ENCODE data around the gene AHDC1. TPM values are rescaled to one million over a fixed set of nuclear protein-coding genes. Genes with fewer than 3 reads are reported as not detected.
A peak's percentile ranks its signal among the peaks of the same experiment; 100 is the strongest.
"Not testable (repeated sequence)": the region's sequence is repeated elsewhere in the genome, so short reads cannot be mapped to it uniquely, and the experiment has no call there.

AHDC1 gene
- total RNA-seq, 3 donors from 2014 or later, result 13.7 to 58.6 (median 18.7) TPM

- H3K36me3 ChIP-seq (ENCODE audit: low read depth), result no peaks in the 10 kb centered on the region
- H3K4me3 ChIP-seq, result no peak overlapping the region
- ATAC-seq, result no peak
- DNase-seq, result peak in 1 of 3 donors; percentile 10
- intact Hi-C loops (cut with DNase I, micrococcal nuclease), result loop anchor here in 1 of 2 donors (10.0 kb wide), 1 partner anchor 48 kb away; no protein-coding TSS in a partner anchor
- TF ChIP-seq CTCF (IDR thresholded peaks at IDR 0.05), result no peak
- H3K4me1 ChIP-seq (ENCODE audit: low read depth), result peaks cover 30% of the 10 kb centered on the region
- H3K9me3 ChIP-seq, result no peaks in the 10 kb centered on the region
Measured at GRCh38 chr1:27506703-27507102, 97.2 kb downstream of the AHDC1 start.

- no peak for TF ChIP-seq CTCF (IDR thresholded peaks at IDR 0.05)
- Histone ChIP-seq H3K4me3 (no peak overlapping the region), H3K4me1 (ENCODE audit: low read depth) (peaks cover 30% of the 10 kb centered on the region), H3K9me3 (no peaks in the 10 kb centered on the region), H3K36me3 (ENCODE audit: low read depth) (no peaks in the 10 kb centered on the region)
- ATAC-seq (no peak), DNase-seq (no peak)
- intact Hi-C loops (cut with DNase I, micrococcal nuclease), result loop anchor here in 1 of 2 donors (10.0 kb wide), 1 partner anchor 49 kb away; no protein-coding TSS in a partner anchor
Measured at GRCh38 chr1:27505420-27505680, 98.6 kb downstream of the AHDC1 start.

GRCh38 chr1:27504588-27505419, 99.1 kb downstream of the AHDC1 start:
- H3K4me1 ChIP-seq (ENCODE audit: low read depth), result peaks cover 30% of the 10 kb centered on the region
- TF ChIP-seq CTCF (IDR thresholded peaks at IDR 0.05), result no peak
- no peaks in the 10 kb centered on the region for H3K9me3 ChIP-seq
- H3K36me3 ChIP-seq (ENCODE audit: low read depth), result no peaks in the 10 kb centered on the region
- intact Hi-C loops (cut with DNase I, micrococcal nuclease), result loop anchor here in 1 of 2 donors (10.0 kb wide), 1 partner anchor 50 kb away; no protein-coding TSS in a partner anchor
- ATAC-seq, result peak; percentile 57
- peak in 2 of 3 donors; percentile 52 to 73 for DNase-seq
- no peak overlapping the region for H3K4me3 ChIP-seq

GRCh38 chr1:27503844-27504587, 99.9 kb downstream of the AHDC1 start:
- ATAC-seq, result peak; percentile 13
- intact Hi-C loops (cut with DNase I, micrococcal nuclease), result loop anchor here in 1 of 2 donors (10.0 kb wide), 1 partner anchor 51 kb away; no protein-coding TSS in a partner anchor
- H3K9me3 ChIP-seq, result no peaks in the 10 kb centered on the region
- TF ChIP-seq CTCF (IDR thresholded peaks at IDR 0.05), result no peak
- no peak overlapping the region for H3K4me3 ChIP-seq
- peak in 2 of 3 donors; percentile 40 to 57 for DNase-seq
- no peaks in the 10 kb centered on the region for H3K36me3 ChIP-seq (ENCODE audit: low read depth)
- peaks cover 22% of the 10 kb centered on the region for H3K4me1 ChIP-seq (ENCODE audit: low read depth)

GRCh38 chr1:27503033-27503432, 100.9 kb downstream of the AHDC1 start:
- Histone ChIP-seq H3K36me3 (ENCODE audit: low read depth) (no peaks in the 10 kb centered on the region), H3K4me1 (ENCODE audit: low read depth) (peaks cover 18% of the 10 kb centered on the region), H3K9me3 (no peaks in the 10 kb centered on the region), H3K4me3 (no peak overlapping the region)
- DNase-seq (peak in 1 of 3 donors; percentile 12), ATAC-seq (no peak)
- no peak for TF ChIP-seq CTCF (IDR thresholded peaks at IDR 0.05)
- intact Hi-C loops (cut with DNase I, micrococcal nuclease), result loop anchor here in 1 of 2 donors (10.0 kb wide), 1 partner anchor 52 kb away; no protein-coding TSS in a partner anchor

GRCh38 chr1:27501159-27501558, 102.8 kb downstream of the AHDC1 start:
- peaks cover 18% of the 10 kb centered on the region for H3K4me1 ChIP-seq (ENCODE audit: low read depth)
- intact Hi-C loops (cut with DNase I, micrococcal nuclease), result loop anchor here in 1 of 2 donors (10.0 kb wide), 1 partner anchor 54 kb away; no protein-coding TSS in a partner anchor
- not testable (repeated sequence) for H3K36me3 ChIP-seq (ENCODE audit: low read depth); DNase-seq; ATAC-seq; H3K9me3 ChIP-seq; H3K4me3 ChIP-seq
